GM20000 (cell line): ENCODE data around the gene GOLGA1.

Source experiments
- DNase-seq: peaks from one replicate; pipeline ENCODE4 v3.0.0; 2012; ENCODE audit warnings: low spot score
- TF ChIP-seq, protein P1 (sequence below): IDR thresholded peaks from 2 replicates; pipeline ENCODE4 v1.5.1; 2012; ENCODE audit warnings: mild to moderate bottlenecking, control low read depth; ENCODE audit errors: extremely low read depth, missing control alignments

GOLGA1 gene

DNA sequence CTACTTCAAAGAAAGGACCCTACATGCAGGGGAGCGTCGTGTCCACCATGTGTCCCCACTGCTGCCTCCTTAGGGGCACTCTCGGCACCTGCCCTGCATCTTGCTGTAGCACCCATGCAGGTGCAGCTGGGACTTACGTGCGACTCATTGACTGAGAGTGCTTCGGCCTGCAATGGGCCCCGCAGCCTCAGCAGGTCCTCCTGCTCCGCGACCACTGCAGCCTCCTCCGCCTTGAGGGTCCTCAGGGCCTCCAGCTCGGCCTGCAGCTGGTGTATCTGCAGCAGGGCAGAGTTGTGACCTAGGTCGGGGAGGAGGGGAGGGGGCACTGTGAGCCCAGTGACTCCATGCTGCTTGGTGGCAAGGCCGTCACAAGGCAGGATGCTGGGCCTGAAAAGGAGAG lies 51.9 kb downstream of the GOLGA1 start:
- no peak for DNase-seq
- TF ChIP-seq, protein P1, sequence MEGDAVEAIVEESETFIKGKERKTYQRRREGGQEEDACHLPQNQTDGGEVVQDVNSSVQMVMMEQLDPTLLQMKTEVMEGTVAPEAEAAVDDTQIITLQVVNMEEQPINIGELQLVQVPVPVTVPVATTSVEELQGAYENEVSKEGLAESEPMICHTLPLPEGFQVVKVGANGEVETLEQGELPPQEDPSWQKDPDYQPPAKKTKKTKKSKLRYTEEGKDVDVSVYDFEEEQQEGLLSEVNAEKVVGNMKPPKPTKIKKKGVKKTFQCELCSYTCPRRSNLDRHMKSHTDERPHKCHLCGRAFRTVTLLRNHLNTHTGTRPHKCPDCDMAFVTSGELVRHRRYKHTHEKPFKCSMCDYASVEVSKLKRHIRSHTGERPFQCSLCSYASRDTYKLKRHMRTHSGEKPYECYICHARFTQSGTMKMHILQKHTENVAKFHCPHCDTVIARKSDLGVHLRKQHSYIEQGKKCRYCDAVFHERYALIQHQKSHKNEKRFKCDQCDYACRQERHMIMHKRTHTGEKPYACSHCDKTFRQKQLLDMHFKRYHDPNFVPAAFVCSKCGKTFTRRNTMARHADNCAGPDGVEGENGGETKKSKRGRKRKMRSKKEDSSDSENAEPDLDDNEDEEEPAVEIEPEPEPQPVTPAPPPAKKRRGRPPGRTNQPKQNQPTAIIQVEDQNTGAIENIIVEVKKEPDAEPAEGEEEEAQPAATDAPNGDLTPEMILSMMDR: no peak

DNA sequence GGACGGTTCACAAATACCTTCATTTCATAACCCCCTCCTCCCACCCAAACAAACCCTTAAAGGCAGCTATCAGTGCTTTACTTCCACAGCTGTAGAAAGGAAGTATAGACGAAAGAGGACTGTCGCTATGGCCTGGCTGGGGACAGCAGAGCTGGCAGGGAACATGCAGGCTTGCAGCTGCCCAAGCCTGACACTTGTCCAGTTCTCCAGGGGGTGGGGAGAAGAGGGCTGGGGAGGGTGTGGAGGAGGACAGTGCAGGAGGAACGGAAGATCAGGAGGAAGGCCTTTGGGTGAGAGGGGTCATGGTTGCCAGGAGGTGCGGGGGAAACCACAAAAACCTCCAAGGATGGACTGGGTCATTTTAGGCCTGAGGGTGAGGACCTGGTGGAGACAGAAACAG lies 53.1 kb downstream of the GOLGA1 start:
- TF ChIP-seq, protein P1: no peak
- no peak for DNase-seq

DNA sequence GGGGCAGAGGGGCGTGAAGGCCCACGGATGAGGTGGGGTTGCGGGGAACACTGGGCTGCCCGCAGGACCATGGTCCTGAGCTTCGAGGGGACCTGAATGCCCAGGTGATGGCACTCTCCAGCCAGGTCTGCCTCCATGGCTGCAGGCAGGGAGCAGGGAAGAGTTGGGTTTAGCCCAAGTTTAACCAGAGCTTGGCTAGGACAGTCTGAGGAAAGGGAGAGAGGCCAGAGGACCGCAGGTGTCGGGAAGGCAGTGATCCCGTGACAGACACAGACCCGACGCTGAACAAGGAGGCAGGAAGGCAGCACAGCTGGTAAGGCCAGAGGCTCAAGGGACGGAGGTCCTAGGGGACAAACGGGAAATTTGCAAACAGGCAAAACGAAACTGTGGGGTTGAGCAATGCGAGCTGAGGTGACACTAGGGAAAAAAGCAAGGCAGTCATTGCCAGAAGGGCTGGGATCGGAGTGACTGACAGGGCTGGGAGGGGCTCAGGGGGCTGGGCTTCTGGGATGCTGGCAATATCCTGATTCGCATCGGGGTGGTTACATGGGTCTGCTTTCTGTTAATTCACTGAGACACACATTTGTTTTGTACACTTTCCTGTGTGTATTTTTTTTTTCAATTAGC lies 53.9 kb downstream of the GOLGA1 start:
- TF ChIP-seq, protein P1: no peak
- no peak for DNase-seq

DNA sequence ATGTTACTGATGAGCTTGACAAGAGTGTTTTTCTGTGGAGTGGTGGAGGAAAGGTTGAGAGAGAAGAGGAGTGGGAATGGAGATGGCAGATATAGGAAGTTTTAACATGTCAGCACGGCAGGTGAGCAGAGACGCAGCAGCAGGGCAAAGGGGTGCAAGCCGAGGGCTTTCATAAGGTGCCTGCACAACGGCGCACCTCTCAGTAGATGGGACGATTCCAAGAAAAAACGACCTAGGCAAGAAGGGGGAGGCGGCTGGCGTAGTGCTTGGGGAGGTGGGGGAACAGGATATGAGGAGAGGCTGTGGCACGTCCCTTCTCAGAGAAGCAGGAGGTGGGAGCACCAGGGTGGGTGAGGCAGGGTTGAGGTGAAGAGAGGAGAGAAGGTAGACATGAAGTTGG lies 54.4 kb downstream of the GOLGA1 start:
- TF ChIP-seq, protein P1: no peak
- DNase-seq: no peak

DNA sequence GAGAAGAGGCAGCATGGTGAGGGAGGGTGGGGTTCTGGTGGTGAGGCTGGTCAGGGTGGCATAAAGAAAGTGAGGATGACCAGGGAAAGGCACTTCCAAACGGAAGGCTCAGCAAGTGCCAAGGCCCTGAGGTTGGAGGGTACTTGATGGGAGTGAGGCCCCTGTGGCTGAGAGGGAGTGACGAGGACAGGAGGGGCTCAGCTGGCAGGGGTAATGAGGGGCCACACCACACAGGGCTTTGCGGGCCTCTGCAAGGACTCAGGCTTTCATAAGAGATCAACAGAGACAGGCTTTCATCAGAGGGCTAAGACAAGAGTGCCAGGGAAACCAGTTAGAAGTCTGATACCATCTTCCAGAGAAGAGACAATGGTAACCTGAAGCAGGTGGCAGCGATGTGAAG lies 55.3 kb downstream of the GOLGA1 start:
- DNase-seq: no peak
- TF ChIP-seq, protein P1: no peak

DNA sequence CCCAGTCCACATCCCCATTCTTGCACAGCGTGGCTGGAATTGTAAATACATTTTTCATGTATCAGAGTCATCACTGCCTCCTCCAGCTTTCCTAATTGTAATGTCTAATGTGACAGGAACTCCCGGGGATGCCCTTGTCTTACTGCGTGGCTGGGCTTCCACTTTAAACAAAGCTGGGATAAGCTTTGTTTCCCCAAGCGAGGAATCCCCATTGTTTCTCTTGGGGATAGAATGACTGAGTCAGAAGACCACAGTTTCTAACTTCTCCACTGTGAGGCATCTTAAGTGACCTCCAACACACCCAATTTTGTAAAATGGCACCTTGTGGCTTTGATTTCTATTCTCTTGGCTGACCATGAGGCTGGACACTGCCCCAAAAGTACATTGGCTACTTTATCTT lies 56.5 kb downstream of the GOLGA1 start:
- no peak for DNase-seq
- TF ChIP-seq, protein P1: no peak

DNA sequence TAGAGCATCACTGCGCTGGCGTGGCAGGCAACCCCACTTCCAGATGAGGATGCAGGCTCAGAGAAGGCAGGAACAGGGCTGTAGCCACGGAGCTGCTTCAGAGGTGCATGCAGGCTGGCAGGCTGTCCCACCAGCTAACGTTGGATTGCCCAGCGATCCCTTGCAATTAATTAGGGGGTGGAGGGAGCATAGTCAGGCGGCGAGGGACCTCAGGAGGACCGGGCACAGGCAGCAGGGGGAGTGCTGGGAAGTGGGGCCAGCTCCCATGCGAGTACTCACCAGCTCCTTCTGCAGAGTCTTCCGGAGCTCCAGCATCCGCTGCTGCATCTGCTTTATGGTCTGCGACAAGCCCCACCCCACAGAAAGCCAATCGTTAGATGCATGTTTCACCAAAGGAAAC lies 58.7 kb downstream of the GOLGA1 start:
- DNase-seq: no peak
- TF ChIP-seq, protein P1: no peak
